HG03520 (cell line): ENCODE measurements around the gene NPHS1.
"Not testable (repeated sequence)": the region's sequence is repeated elsewhere in the genome, so short reads cannot be mapped to it uniquely, and the experiment has no call there.

ENCODE experiments used
- ATAC-seq: cut with Tn5 transposase; IDR thresholded peaks from one replicate; pipeline ENCODE4 v1.9.1; 2021; ENCODE audit warnings: mild to moderate bottlenecking, moderate library complexity; ENCODE audit not compliant: unreplicated experiment

The NPHS1 gene

DNA sequence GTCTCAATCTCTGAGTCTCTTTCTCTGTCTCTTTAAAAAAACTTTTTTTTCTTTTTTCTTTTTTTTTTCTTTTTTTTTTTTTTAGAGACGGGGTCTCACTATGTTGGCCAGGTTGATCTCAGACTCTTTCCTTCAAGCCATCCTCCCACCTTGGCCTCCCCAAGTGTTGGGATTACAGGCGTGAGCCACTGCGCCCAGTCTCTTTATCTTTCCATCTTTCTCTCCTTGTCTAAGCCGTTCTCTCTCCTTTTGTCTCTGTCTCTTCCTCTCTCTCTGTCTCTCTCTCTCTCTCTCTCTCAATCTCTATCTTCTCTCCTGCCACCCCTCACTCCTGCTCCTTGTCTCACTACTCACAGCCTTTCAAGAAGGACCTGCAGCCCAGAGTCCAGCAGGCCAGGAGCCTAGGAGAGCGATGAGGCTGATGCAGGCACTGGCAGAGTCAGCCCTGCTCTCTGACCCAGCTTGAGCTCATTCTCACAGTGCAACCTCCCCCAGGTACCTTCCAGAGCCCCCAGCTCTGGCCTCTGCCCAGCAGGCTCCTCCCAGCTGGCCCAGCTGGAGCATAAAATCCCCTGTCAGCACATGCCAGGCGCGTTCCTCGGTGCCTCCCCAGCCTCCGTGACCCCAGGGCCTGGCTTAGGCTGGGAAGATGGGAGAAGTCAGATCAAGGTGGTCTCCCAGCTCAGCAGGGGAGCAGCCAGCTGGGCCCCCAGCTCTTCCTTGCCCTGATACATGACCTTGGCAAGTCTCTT lies at the start of gene NPHS1:
TSS of gene NPHS1 (minus strand) at position 476 of the 752 bp plus-strand sequence. CDS start 667 bp downstream, outside the sequence.
- no peak for ATAC-seq

- no peak for ATAC-seq
Observed at GRCh38 chr19:35901055-35901644, 48.8 kb upstream of the NPHS1 start.

DNA sequence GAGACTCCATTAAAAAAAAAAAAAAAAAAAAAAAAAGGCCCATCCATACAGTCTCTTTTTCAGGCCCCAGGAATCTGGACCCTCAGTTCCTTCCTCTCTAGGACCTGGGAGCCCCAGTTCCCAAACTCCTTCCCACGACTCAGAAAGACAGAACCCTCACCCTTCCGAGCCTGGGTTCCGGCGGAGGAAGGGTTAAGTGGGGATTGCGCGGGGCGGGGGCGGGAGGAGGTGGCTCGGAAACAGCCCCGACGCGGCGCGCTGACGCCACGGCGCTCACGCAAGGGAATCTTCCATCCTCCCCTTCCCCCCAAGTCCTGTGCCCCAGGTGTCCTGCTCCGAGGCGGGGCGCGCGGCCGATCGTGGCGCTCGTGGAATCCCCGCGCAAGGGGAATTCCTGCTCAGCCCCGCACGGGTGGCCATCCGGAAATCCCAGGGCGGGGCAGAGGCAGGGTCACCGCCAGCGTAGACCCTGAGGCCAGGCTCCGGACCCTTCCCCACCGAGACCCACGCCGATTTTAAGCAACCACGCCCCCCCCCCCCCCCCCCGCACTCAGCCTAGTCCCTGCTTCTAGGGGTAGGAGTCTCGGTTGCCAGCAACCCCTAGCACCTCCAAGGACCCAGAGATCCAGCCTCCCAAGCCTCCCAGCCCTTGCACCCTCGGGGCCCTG lies 47.4 kb upstream of the NPHS1 start:
- ATAC-seq, result no peak

DNA sequence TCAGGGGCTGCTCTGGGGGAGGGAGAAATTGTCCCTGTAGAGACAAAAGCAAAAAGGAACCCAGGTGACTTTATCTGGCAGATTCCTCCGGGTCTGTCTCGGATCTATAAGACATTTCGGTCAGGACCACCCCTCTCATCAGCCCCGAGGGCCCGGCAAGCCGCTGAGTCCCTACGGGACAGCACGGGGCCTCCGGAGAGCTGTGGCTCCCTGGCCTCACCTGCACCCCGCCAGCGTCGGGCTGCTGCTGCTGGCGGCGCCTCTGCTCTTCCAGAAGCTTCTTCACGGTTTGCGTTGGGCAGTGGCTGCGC lies 46.1 kb upstream of the NPHS1 start:
- ATAC-seq, result no peak

DNA sequence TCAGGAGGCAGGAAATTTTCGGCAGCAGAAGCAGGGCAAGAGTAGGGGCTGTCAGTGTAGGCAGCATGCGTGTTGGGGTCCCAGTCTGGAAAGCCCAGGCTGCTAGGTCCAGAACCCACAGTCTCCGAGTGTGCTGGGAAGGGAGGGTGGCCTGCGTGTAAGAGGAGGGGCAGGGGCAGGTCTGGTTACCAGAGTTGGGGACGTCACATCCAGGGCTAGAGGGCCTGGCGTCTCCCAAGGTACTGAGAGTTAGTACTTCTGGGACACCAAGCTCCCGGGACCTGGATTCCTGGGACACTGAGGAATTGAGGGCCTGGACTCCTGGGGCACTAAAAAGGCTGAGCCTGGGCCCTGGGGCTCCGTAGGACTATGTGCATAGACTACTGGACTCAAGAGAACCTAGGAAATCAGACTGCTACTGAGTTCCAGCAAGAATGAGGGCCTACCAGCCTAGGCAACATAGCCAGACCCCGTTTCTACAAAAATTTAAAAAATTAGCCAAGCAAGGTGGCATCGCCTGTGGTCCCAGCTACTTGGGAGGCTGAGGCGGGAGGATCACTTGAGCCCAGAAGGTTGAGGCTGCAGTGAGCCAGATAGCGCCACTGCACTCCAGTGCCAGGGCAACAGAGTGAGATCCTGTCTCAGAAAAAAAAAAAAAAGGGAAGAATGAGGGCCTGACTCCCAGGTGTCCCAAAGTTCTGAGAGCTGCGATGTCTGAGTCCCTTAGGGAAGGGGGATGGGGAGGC lies 45.6 kb upstream of the NPHS1 start:
- no peak for ATAC-seq

DNA sequence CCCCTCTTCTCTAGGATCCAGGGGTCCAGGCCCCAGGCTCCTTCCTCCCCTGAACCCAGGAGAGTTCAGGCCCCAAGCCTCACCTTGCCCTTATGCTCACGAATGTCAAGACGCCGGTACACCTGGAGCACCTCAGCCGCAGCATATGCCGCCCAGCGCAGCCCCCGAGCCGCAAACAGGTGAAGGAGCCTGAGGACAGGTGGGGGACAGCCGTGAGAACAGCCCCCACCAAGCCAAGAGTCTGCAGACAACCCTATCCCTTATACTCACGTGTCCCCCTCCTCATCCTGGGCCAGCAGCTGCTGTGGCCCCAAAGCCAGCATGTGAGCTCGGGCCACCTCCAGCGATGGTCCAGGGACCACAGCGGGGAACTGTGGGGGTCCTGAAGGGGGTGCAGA lies 44.3 kb upstream of the NPHS1 start:
- ATAC-seq, result no peak

- ATAC-seq, result no peak
Observed at GRCh38 chr19:35895911-35896642, 43.8 kb upstream of the NPHS1 start.

- no peak for ATAC-seq
Observed at GRCh38 chr19:35894342-35894741, 42.0 kb upstream of the NPHS1 start.

DNA sequence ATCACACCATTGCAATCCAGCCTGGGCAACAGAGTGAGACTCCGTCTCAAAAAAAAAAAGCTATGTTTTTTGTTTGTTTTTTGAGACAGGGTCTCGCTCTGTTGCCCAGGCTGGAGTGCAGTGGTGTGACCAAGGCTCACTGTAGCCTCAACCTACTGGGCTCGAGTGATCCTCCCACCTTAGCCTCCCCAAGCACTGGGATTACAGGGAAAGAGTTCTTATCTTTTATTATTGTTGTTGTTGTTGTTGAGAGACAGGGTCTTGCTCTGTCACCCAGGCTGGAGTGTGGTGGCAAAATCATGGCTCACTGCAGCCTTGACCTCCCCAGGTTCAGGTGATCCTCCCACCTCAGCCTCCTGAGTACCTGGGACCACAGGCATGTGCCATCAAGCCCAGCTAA lies 39.5 kb upstream of the NPHS1 start:
- ATAC-seq, result not testable (repeated sequence)

DNA sequence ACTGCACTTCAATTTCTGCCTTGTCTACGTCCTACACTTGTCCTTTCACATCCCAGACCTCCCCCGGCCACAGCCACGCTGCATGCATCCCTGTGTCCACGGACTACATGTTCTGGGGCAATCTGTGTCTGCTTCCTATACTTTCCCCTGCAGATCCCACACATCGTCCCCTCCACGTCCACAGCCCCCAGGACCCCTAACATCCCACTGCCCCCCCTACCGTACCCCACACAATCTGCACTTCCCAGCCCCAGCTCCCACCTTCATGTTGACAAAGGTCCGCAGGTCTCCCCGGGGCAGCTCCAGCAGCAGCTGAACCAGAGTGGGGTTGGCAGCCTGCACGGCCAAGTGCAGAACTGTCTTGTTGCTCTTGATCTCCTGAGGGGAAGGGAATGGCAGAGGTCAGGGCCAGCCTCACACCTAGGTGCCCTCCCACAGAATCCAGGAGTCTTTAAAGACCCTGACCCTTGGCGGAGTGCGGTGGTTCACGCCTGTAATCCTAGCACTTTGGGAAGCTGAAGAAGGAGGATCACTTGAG lies 37.9 kb upstream of the NPHS1 start:
- no peak for ATAC-seq

DNA sequence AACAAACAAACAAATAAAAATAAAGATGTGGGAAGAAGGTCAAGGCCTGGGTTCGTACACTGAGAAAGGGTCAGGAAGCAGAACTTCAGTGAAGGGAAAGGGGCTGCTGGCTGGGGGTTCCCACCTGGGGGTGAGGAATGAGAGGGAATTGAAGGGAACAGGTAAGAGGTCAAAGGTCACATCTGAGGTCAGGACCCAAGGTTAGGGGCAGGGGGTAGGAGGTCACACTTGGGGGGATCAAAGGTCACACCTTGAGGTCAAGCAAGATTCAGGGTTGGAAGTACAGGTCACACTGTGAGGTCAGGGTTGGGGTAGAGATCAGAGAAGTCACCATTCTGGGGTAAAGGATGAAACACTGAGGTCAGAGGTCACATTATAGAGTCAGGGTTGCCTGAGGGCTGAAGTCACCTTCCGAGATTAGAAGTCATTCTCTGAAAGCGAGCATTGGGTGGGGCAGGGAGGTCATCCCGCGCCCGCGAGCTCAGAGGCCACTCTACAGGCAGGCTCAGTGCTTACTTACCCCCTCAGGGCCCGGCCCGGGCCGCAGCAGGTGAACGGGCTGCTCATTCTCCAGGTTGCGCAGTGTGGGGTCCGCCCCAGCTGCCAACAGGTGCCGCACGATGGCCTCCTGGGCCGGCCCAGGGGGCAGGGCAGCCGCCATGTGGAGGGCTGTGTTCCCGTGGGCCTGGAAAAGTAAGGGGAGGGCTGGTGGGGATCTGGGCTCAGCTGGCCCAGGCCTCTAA lies 37.2 kb upstream of the NPHS1 start:
- ATAC-seq, result no peak

DNA sequence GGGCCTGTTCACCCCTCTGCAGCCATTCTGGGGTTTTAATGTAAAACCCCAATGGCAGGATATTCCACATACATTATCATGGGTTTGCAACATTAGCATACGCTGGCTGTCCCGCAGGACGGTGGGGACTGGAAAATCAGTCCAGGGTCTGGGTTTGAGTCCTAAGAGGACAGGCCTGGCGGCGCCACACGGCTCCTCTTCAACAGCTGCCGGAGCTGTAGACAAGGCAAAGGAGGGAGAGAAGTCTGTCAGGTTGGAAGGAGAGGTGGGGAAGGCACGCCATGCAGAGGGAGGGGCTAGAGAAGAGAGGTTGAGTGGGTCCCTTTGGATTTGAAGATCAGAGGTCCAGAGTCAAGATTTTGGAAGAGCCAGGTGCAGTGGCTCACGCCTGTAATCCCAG lies 36.1 kb upstream of the NPHS1 start:
- ATAC-seq, result no peak

- no peak for ATAC-seq
Observed at GRCh38 chr19:35887197-35887596, 34.9 kb upstream of the NPHS1 start.

GRCh38 chr19:35885904-35886303 lies 33.6 kb upstream of the NPHS1 start:
- no peak for ATAC-seq

DNA sequence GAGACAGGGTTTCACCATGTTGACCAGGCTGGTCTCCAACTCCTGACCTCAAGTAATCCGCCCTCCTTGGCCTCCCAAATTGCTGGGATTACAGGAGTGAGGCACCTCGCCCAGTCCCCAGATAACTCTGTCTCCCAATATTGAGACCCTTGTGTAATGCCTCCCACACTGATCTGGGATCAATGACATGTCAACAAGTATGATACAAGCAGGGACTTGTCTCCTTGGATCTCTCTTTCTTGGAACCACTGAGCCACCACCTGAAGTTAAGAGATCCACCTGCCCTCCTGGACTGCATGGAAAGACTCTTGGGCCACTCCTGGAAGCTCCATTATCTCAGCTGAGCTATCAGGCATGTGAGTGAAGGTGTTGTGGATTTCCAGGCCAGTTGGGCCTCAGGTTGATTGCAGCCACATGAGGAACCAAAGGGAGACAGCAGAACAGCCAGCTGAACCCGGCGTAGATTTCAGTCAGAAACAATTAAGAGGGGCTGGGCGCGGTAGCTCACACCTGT lies 33.0 kb upstream of the NPHS1 start:
- no peak for ATAC-seq

DNA sequence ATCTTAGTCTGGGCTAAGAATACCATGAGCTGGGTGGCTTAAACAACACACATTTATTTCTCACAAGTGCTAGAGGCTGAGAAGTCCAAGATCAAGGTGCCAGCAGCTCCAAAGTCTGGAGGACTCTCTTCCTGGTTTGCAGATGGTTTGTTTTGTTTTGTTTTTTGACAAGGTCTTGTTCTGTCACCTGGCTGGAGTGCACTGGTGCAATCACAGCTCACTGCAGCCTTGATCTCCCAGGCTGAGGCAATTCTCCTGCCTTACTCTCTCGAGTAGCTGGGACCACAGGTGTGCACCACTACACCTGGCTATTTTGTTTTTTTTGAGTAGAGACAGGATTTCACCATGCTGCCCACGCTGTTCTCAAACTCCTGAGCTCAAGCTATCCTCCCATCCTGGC lies 31.6 kb upstream of the NPHS1 start:
- no peak for ATAC-seq

- no peak for ATAC-seq
Observed at GRCh38 chr19:35882114-35882832, 30.0 kb upstream of the NPHS1 start.

DNA sequence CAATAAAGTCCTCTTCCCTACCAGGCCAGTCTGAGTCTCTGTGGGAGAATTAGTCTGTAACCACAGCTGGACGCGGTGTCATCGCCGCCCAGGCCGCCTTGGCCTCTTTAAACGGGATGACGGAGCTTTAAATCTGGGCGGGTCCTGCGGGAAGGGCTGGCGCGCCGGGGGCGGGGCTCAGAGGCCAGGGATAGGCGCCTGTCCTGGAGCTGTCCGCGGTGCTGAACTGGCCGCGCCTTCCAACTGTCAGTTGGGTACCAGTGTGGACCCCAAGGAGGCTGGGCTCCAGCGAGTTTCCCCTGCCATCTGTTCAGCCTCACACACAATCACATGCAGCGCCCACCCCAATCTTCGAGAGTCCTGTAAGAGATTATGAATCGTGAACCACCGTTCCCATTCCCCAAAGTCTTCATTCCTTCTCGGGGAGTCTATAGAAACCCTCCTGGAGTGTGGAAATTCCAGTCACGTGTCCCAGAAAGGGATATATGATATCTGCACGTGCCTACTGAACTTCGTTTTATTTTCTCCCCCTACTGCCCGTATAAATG lies 27.5 kb upstream of the NPHS1 start:
- no peak for ATAC-seq

- no peak for ATAC-seq
Observed at GRCh38 chr19:35879068-35879467, 26.8 kb upstream of the NPHS1 start.
